HFFc6 (cell line): Measurements from ENCODE around the gene WDR38. TPM values are rescaled to one million over a fixed set of nuclear protein-coding genes. Genes with fewer than 3 reads are reported as not detected.

ENCODE experiments used
- DNase-seq: peaks from one replicate; pipeline ENCODE4 v3.0.0-alpha.2; 2018
- H3K27ac Mint-ChIP-seq: 2 replicates; pipeline ENCODE4 v1.8.0; 2020; ENCODE audit warnings: mild to moderate bottlenecking, mixed read lengths
- H3K27me3 Mint-ChIP-seq: 2 replicates; pipeline ENCODE4 v1.8.0; 2021; ENCODE audit warnings: mild to moderate bottlenecking, moderate library complexity, mixed read lengths; ENCODE audit not compliant: insufficient read depth
- H3K36me3 Mint-ChIP-seq: 2 replicates; pipeline ENCODE4 v1.8.0; 2021; ENCODE audit warnings: low read depth, mixed read lengths
- H3K4me1 Mint-ChIP-seq: 2 replicates; pipeline ENCODE4 v1.8.0; 2020; ENCODE audit warnings: low read depth, mixed read lengths
- H3K4me3 Mint-ChIP-seq: 2 replicates; pipeline ENCODE4 v1.8.0; 2020; ENCODE audit warnings: mild to moderate bottlenecking, moderate library complexity, mixed read lengths
- H3K9me3 Mint-ChIP-seq: 2 replicates; pipeline ENCODE4 v1.8.0; 2020; ENCODE audit warnings: mild to moderate bottlenecking, mixed read lengths
- CTCF ChIP-seq: fragments of 200-600 bp; sonication (generic); IDR thresholded peaks from 2 replicates; pipeline ENCODE4 v1.5.0; 2021; ENCODE audit warnings: antibody characterized with exemption, mild to moderate bottlenecking
- total RNA-seq, 6 experiments: library from RNA; stranded (reverse); fragmentation: NEBNext Ultra II Directional; extraction: Animal tissue kit (Norgen Biotek cat#: 25700); gene quantifications; 2 replicates in 1 of 6; 3 replicates in 5 of 6; pipeline ENCODE4 v1.2.3, GENCODE V29; 2021

Gene WDR38
- total RNA-seq, 6 experiments from 2014 or later: not detected

DNA sequence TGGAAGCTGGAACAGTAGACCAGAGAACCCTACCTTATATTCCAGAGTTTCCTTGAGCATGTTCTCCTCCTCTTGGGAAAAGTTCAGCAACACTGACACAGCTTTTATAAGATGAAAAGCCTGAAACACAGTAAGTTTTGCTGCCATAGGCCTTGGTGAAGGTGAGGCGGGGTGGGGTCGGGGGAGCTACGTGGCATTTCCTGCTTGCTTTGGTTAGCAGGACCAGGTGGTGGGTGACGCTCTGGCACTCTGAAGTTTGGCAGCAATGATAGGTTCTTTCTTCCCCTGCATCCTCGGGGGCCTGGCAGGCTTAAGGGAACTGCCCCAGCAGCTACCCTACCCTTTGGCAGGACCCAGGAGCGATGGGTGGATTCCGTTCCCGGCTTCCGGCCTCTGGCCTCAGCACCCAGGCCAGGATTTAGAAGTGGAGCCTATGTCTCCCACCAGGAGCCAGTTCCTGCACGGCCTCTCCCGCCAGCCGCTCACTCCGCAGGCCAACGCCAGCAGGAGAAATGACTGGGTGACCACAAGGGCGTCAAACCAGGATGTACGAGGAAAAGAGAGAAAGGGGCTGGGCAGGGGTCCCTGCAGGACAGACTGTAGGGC is 28.0 kb downstream of the WDR38 start:
- Mint-ChIP-seq H3K4me1 (peaks cover 9% of the 10 kb centered on the region), H3K4me3 (no peak overlapping the region), H3K36me3 (peaks cover 30% of the 10 kb centered on the region), H3K27me3 (no peaks in the 10 kb centered on the region; the same call in 1 of the 2 replicates), H3K9me3 (no peaks in the 10 kb centered on the region), H3K27ac (no peak overlapping the region)
- no peak for TF ChIP-seq CTCF
- DNase-seq: no peak

GRCh38 chr9:124882231-124882630 is 29.0 kb downstream of the WDR38 start:
- H3K27ac Mint-ChIP-seq: no peak overlapping the region
- H3K4me3 Mint-ChIP-seq: no peak overlapping the region
- peaks cover 9% of the 10 kb centered on the region for H3K4me1 Mint-ChIP-seq
- H3K27me3 Mint-ChIP-seq: no peaks in the 10 kb centered on the region; the same call in 1 of the 2 replicates
- H3K9me3 Mint-ChIP-seq: no peaks in the 10 kb centered on the region
- TF ChIP-seq CTCF: no peak
- peaks cover 25% of the 10 kb centered on the region for H3K36me3 Mint-ChIP-seq
- DNase-seq: no peak

- Mint-ChIP-seq H3K9me3 (no peaks in the 10 kb centered on the region), H3K27ac (no peak overlapping the region), H3K27me3 (no peaks in the 10 kb centered on the region; the same call in 1 of the 2 replicates), H3K36me3 (peaks cover 17% of the 10 kb centered on the region), H3K4me1 (no peaks in the 10 kb centered on the region), H3K4me3 (no peak overlapping the region)
- DNase-seq: no peak
- TF ChIP-seq CTCF: no peak
Measured at GRCh38 chr9:124884376-124884775, 31.1 kb downstream of the WDR38 start.

DNA sequence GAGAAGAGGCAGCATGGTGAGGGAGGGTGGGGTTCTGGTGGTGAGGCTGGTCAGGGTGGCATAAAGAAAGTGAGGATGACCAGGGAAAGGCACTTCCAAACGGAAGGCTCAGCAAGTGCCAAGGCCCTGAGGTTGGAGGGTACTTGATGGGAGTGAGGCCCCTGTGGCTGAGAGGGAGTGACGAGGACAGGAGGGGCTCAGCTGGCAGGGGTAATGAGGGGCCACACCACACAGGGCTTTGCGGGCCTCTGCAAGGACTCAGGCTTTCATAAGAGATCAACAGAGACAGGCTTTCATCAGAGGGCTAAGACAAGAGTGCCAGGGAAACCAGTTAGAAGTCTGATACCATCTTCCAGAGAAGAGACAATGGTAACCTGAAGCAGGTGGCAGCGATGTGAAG is 32.3 kb downstream of the WDR38 start:
- Mint-ChIP-seq H3K9me3 (no peaks in the 10 kb centered on the region), H3K27ac (no peak overlapping the region), H3K4me1 (no peaks in the 10 kb centered on the region), H3K36me3 (peaks cover 20% of the 10 kb centered on the region), H3K4me3 (no peak overlapping the region), H3K27me3 (no peaks in the 10 kb centered on the region; the same call in 1 of the 2 replicates)
- TF ChIP-seq CTCF: no peak
- DNase-seq: no peak

DNA sequence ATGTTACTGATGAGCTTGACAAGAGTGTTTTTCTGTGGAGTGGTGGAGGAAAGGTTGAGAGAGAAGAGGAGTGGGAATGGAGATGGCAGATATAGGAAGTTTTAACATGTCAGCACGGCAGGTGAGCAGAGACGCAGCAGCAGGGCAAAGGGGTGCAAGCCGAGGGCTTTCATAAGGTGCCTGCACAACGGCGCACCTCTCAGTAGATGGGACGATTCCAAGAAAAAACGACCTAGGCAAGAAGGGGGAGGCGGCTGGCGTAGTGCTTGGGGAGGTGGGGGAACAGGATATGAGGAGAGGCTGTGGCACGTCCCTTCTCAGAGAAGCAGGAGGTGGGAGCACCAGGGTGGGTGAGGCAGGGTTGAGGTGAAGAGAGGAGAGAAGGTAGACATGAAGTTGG is 33.2 kb downstream of the WDR38 start:
- H3K4me3 Mint-ChIP-seq: no peak overlapping the region
- TF ChIP-seq CTCF: no peak
- H3K27ac Mint-ChIP-seq: no peak overlapping the region
- H3K36me3 Mint-ChIP-seq: peaks cover 21% of the 10 kb centered on the region
- no peaks in the 10 kb centered on the region for H3K4me1 Mint-ChIP-seq
- H3K27me3 Mint-ChIP-seq: no peaks in the 10 kb centered on the region; the same call in 1 of the 2 replicates
- no peaks in the 10 kb centered on the region for H3K9me3 Mint-ChIP-seq
- DNase-seq: no peak
